Transverse colon (tissue), 3 donors: Measurements from ENCODE around the gene HPSE2.

Experiments used
- CTCF ChIP-seq, 5 experiments: fragments of 200-600 bp in 3 of 5; fragments of 450-650 bp in 2 of 5; sonication (generic) in 3 of 5; IDR thresholded peaks; 1 replicate in 2 of 5; 2 replicates in 3 of 5; pipeline ENCODE4 v1.5.1; 2016 to 2017; ENCODE audit warnings: antibody characterized with exemption in 5 of 5, inconsistent platforms in 3 of 5, mild to moderate bottlenecking in 2 of 5, moderate library complexity in 1 of 5
- EP300 ChIP-seq: sonication (generic); formaldehyde crosslinking; IDR thresholded peaks from one replicate; pipeline ENCODE4 v1.6.1; 2017; ENCODE audit warnings: antibody characterized with exemption, low read depth

- TF ChIP-seq CTCF (IDR thresholded peaks at IDR 0.05) (no peak), EP300 (no peak)
These were observed 745.8 kb downstream of the HPSE2 start for GRCh38 chr10:98489561-98490481.
